Measurements from ENCODE around the gene FAT4.

GRCh38 chr4:125319311-125319710, 4.6 kb downstream of the FAT4 start:
- TF ChIP-seq, protein P1, sequence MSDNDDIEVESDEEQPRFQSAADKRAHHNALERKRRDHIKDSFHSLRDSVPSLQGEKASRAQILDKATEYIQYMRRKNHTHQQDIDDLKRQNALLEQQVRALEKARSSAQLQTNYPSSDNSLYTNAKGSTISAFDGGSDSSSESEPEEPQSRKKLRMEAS (IDR thresholded peaks at IDR 0.05; ENCODE audit: low read depth) = no peak
- no peak for TF ChIP-seq CTCF (IDR thresholded peaks at IDR 0.05)

All from SK-N-SH (cell line).